NK-92 (cell line): Measurements from ENCODE around the gene TARBP2.
"Not testable (repeated sequence)": the region's sequence is repeated elsewhere in the genome, so short reads cannot be mapped to it uniquely, and the experiment has no call there.

ENCODE experiments used
- DNase-seq: peaks from one replicate; lab custom pipeline; 2025; ENCODE audit not compliant: unreplicated experiment; lab: John Stamatoyannopoulos, UW

The TARBP2 gene

GRCh38 chr12:53510181-53510812 is 9.2 kb downstream of the TARBP2 start:
- DNase-seq = no peak

- DNase-seq = no peak
Observed at GRCh38 chr12:53513712-53514410, 12.8 kb downstream of the TARBP2 start.

- no peak for DNase-seq
Observed at GRCh38 chr12:53514628-53515290, 13.7 kb downstream of the TARBP2 start.

- DNase-seq = no peak
Observed at GRCh38 chr12:53515291-53515680, 14.2 kb downstream of the TARBP2 start.

- no peak for DNase-seq
Observed at GRCh38 chr12:53516758-53517455, 15.8 kb downstream of the TARBP2 start.

- DNase-seq = no peak
Observed at GRCh38 chr12:53518381-53518780, 17.3 kb downstream of the TARBP2 start.

- DNase-seq = no peak
Observed at GRCh38 chr12:53523131-53523530, 22.0 kb downstream of the TARBP2 start.

- no peak for DNase-seq
Observed at GRCh38 chr12:53524476-53524875, 23.4 kb downstream of the TARBP2 start.

GRCh38 chr12:53530061-53530460 is 29.0 kb downstream of the TARBP2 start:
- no peak for DNase-seq

- no peak for DNase-seq
Observed at GRCh38 chr12:53530920-53531319, 29.8 kb downstream of the TARBP2 start.

- DNase-seq = no peak
Observed at GRCh38 chr12:53532021-53532420, 30.9 kb downstream of the TARBP2 start.

GRCh38 chr12:53532524-53533445 is 31.7 kb downstream of the TARBP2 start:
- no peak for DNase-seq

GRCh38 chr12:53533471-53533870 is 32.4 kb downstream of the TARBP2 start:
- DNase-seq = no peak

- DNase-seq = no peak
Observed at GRCh38 chr12:53536962-53537361, 35.9 kb downstream of the TARBP2 start.

- DNase-seq = no peak
Observed at GRCh38 chr12:53538209-53538689, 37.2 kb downstream of the TARBP2 start.

- DNase-seq = no peak
Observed at GRCh38 chr12:53539526-53539925, 38.4 kb downstream of the TARBP2 start.

GRCh38 chr12:53543539-53543938 is 42.5 kb downstream of the TARBP2 start:
- no peak for DNase-seq

GRCh38 chr12:53548354-53548753 is 47.3 kb downstream of the TARBP2 start:
- DNase-seq = not testable (repeated sequence)

GRCh38 chr12:53550131-53550530 is 49.0 kb downstream of the TARBP2 start:
- DNase-seq = not testable (repeated sequence)

GRCh38 chr12:53550595-53550994 is 49.5 kb downstream of the TARBP2 start:
- DNase-seq = no peak
